Natural killer cell (primary cell): ENCODE results near the gene CAST. TPM values are rescaled to one million over a fixed set of nuclear protein-coding genes. Genes with fewer than 3 reads are reported as not detected.

Experiments
- ATAC-seq, 3 donors: fragments of 150-1000 bp in 2 of 3; fragments of 200-7000 bp in 1 of 3; cut with Tn5 transposase; 1 replicate in 1 of 3; 2 replicates in 2 of 3; pipeline ENCODE4 v1.10.0; 2021; ENCODE audit warnings: mild to moderate bottlenecking in 2 of 3, moderate library complexity in 2 of 3
- DNase-seq, 2 donors: peaks; one replicate each; pipeline versions ENCODE4 v3.0.0 to v3.0.0-alpha.2; 2013 to 2021; ENCODE audit warnings: mixed read lengths in 1 of 2
- H3K27ac ChIP-seq: one replicate; pipeline ENCODE4 v1.5.1; 2013; ENCODE audit warnings: mild to moderate bottlenecking, low read length
- H3K27me3 ChIP-seq: one replicate; pipeline ENCODE4 v1.6.1; 2013; ENCODE audit warnings: low read length; ENCODE audit not compliant: control insufficient read depth, insufficient read depth
- H3K36me3 ChIP-seq: one replicate; pipeline ENCODE4 v1.6.1; 2013; ENCODE audit warnings: low read length; ENCODE audit not compliant: control insufficient read depth, insufficient read depth
- H3K4me1 ChIP-seq: one replicate; pipeline ENCODE4 v1.6.1; 2013; ENCODE audit warnings: low read length; ENCODE audit not compliant: control insufficient read depth, insufficient read depth
- H3K4me3 ChIP-seq: one replicate; pipeline ENCODE4 v1.5.1; 2013; ENCODE audit warnings: low read length
- H3K9me3 ChIP-seq: one replicate; pipeline ENCODE4 v1.6.1; 2013; ENCODE audit warnings: low read length; ENCODE audit not compliant: control insufficient read depth, insufficient read depth
- H3K27ac Mint-ChIP-seq, 2 donors: one replicate each; pipeline ENCODE4 v1.8.0; 2022; ENCODE audit warnings: mild to moderate bottlenecking in 2 of 2, mixed read lengths in 2 of 2, moderate library complexity in 1 of 2
- H3K27me3 Mint-ChIP-seq, 2 donors: one replicate each; pipeline ENCODE4 v1.8.0; 2022; ENCODE audit warnings: low read depth in 2 of 2, mixed read lengths in 2 of 2
- H3K36me3 Mint-ChIP-seq: one replicate; pipeline ENCODE4 v1.8.0; 2022; ENCODE audit warnings: mixed read lengths
- H3K4me1 Mint-ChIP-seq, 2 donors: one replicate each; pipeline ENCODE4 v1.8.0; 2022; ENCODE audit warnings: mixed read lengths in 2 of 2
- H3K4me3 Mint-ChIP-seq: one replicate; pipeline ENCODE4 v1.8.0; 2022; ENCODE audit warnings: mild to moderate bottlenecking, moderate library complexity, mixed read lengths
- H3K9me3 Mint-ChIP-seq, 2 donors: one replicate each; pipeline ENCODE4 v1.8.0; 2022; ENCODE audit warnings: mixed read lengths in 2 of 2
- CTCF ChIP-seq: fragments of 200-600 bp; IDR thresholded peaks from one replicate; pipeline ENCODE4 v1.8.0; 2022; ENCODE audit warnings: antibody characterized with exemption
- WGBS: methylation state at CpG from one replicate; pipeline ENCODE4 v1.1.7; 2013; ENCODE audit warnings: missing lambda C conversion rate; ENCODE audit not compliant: insufficient coverage; 5-methylcytosine and 5-hydroxymethylcytosine counted together
- intact Hi-C: fragments of 100-400 bp; cut with micrococcal nuclease; formaldehyde crosslinking; loops from one replicate; pipeline ENCODE4 v1.14.2; 2022
- total RNA-seq, 4 donors: library from RNA; stranded (reverse); fragments of 120-200 nt in 1 of 4; gene quantifications; one replicate each; pipeline versions ENCODE4 v1.2.3 to v1.2.4, GENCODE V29; 2013 to 2022

The CAST gene
- total RNA-seq, 3 donors from 2014 or later (not counting 1 experiment from before 2014, with no cell fraction given) = 364 to 414 (median 376) TPM

- H3K36me3 Mint-ChIP-seq = no peaks in the 10 kb centered on the region
- no peak for TF ChIP-seq CTCF
- Histone ChIP-seq H3K27ac (no peak overlapping the region), H3K4me3 (no peak overlapping the region), H3K9me3 (no peaks in the 10 kb centered on the region), H3K36me3 (no peaks in the 10 kb centered on the region), H3K27me3 (no peaks in the 10 kb centered on the region), H3K4me1 (peaks cover 42% of the 10 kb centered on the region)
- peaks cover 78 to 81% of the 10 kb centered on the region in 2 donors for H3K4me1 Mint-ChIP-seq
- H3K4me3 Mint-ChIP-seq = no peak overlapping the region
- no peaks in the 10 kb centered on the region for H3K9me3 Mint-ChIP-seq
- no peak for DNase-seq
- peak overlapping the region in 1 of 2 donors; percentile 78 for H3K27ac Mint-ChIP-seq
- intact Hi-C loops = loop anchor here (5.0 kb wide), 1 partner anchor 159 kb away; no protein-coding TSS in a partner anchor
- H3K27me3 Mint-ChIP-seq = no peaks in the 10 kb centered on the region
- 88% methylated on average over 1 of the region's 1 CpG for WGBS
- ATAC-seq = no peak
Measured at GRCh38 chr5:96658272-96658671, 3.9 kb upstream of the CAST start.

- H3K36me3 ChIP-seq = no peaks in the 10 kb centered on the region
- H3K27ac ChIP-seq = no peak overlapping the region
- Mint-ChIP-seq H3K9me3 (no peaks in the 10 kb centered on the region), H3K27ac (no peak overlapping the region), H3K27me3 (no peaks in the 10 kb centered on the region), H3K4me1 (peaks cover 78 to 84% of the 10 kb centered on the region in 2 donors), H3K36me3 (no peaks in the 10 kb centered on the region), H3K4me3 (no peak overlapping the region)
- intact Hi-C loops = loop anchor here (5.0 kb wide), 1 partner anchor 158 kb away; no protein-coding TSS in a partner anchor
- DNase-seq (no peak), ATAC-seq (no peak)
- peaks cover 46% of the 10 kb centered on the region for H3K4me1 ChIP-seq
- H3K27me3 ChIP-seq = no peaks in the 10 kb centered on the region
- no peaks in the 10 kb centered on the region for H3K9me3 ChIP-seq
- no peak for TF ChIP-seq CTCF
- 73% methylated on average over 4 of the region's 4 CpGs for WGBS
- H3K4me3 ChIP-seq = no peak overlapping the region
Measured at GRCh38 chr5:96659170-96659569, 3.0 kb upstream of the CAST start.

DNA sequence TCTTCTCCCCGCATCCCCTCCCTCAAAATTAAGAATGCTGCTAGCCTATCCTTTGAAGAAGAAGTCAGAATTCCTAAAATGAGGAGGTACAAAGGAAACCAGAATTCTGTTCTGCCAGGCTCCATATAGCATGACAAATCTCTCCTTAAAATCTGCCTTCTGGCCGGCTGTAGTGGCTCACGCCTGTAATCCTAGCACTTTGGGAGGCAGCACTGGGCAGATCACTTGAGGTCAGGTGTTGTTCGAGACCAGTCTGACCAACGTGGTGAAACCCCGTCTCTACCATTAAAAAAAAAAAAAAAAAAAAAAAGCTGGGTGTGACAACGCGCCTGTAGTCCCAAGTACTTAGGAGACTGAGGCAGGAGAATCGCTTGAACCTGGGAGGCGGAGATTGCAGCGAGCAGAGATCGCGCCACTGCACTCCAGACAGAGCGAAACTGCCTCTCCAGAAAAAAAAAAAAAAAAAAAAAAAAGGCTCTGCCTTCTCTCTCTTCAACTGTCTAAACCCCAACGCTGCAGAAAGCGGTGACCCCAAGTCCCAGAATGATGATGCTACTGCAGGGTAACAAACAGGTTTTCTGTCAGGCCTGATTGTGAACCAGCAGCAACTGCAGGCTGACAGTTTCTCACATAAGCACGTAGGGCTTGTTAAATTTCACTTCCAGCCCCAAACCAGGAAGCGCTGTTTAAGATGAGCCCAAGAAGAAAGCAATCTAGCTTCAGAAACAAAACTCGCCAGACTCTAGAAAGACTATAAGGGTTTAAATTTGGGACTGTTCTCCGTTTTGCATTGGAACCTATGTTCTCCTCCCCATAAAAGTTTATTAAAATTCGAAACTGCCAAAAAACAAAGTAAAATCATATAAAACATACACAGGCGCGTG is 963 bp upstream of the CAST start:
- Mint-ChIP-seq H3K36me3 (no peaks in the 10 kb centered on the region), H3K4me1 (peaks cover 73 to 81% of the 10 kb centered on the region in 2 donors)
- peaks cover 42% of the 10 kb centered on the region for H3K4me1 ChIP-seq

More for the DNA sequence above, 963 bp upstream of the CAST start:
- ATAC-seq (peak; percentile 21 to 60 (median 41)), DNase-seq (peak; percentile 43 to 77)
- H3K4me3 Mint-ChIP-seq = peak overlapping the region; percentile 92
- H3K27me3 ChIP-seq = no peaks in the 10 kb centered on the region
- H3K36me3 ChIP-seq = no peaks in the 10 kb centered on the region
- H3K27me3 Mint-ChIP-seq = no peaks in the 10 kb centered on the region
- WGBS = 4% methylated on average over 22 of the region's 23 CpGs
- H3K9me3 Mint-ChIP-seq = no peaks in the 10 kb centered on the region
- TF ChIP-seq CTCF = no peak
- peak overlapping the region; percentile 96 for H3K27ac ChIP-seq
- peak overlapping the region; percentile 83 for H3K4me3 ChIP-seq
- H3K9me3 ChIP-seq = no peaks in the 10 kb centered on the region
- intact Hi-C loops = loop anchor here (1.0 to 5.0 kb wide), 3 partner anchors 54 to 274 kb away; partner anchors contain the start of gene ERAP1
- peak overlapping the region; percentile 98 to 99 for H3K27ac Mint-ChIP-seq
